GM18517 (cell line): ENCODE results near the gene AKAP7.
"Not testable (repeated sequence)": the region's sequence is repeated elsewhere in the genome, so short reads cannot be mapped to it uniquely, and the experiment has no call there.

ENCODE experiments used
- ATAC-seq: cut with Tn5 transposase; IDR thresholded peaks from one replicate; pipeline ENCODE4 v1.9.1; 2021; ENCODE audit warnings: mild to moderate bottlenecking, moderate library complexity; ENCODE audit not compliant: unreplicated experiment

The AKAP7 gene

GRCh38 chr6:131135244-131136020 lies at the start of gene AKAP7:
TSS of gene AKAP7 (plus strand) at chr6:131135467. CDS start at chr6:131135764, 297 bp downstream.
- peak; percentile 81 for ATAC-seq

- ATAC-seq = not testable (repeated sequence)
Observed at GRCh38 chr6:131090339-131090738, 44.9 kb upstream of the AKAP7 start.

- ATAC-seq = not testable (repeated sequence)
Observed at GRCh38 chr6:131091944-131092343, 43.3 kb upstream of the AKAP7 start.

GRCh38 chr6:131093334-131093733 lies 41.9 kb upstream of the AKAP7 start:
- no peak for ATAC-seq

GRCh38 chr6:131096786-131097185 lies 38.5 kb upstream of the AKAP7 start:
- no peak for ATAC-seq

- ATAC-seq = no peak
Observed at GRCh38 chr6:131101911-131102680, 33.2 kb upstream of the AKAP7 start.

- ATAC-seq = no peak
Observed at GRCh38 chr6:131103296-131103695, 32.0 kb upstream of the AKAP7 start.

GRCh38 chr6:131103901-131104300 lies 31.4 kb upstream of the AKAP7 start:
- no peak for ATAC-seq

- no peak for ATAC-seq
Observed at GRCh38 chr6:131107151-131107550, 28.1 kb upstream of the AKAP7 start.

GRCh38 chr6:131112249-131112648 lies 23.0 kb upstream of the AKAP7 start:
- ATAC-seq = no peak

- ATAC-seq = no peak
Observed at GRCh38 chr6:131115651-131116050, 19.6 kb upstream of the AKAP7 start.

GRCh38 chr6:131116321-131116720 lies 18.9 kb upstream of the AKAP7 start:
- ATAC-seq = no peak

GRCh38 chr6:131116755-131117360 lies 18.4 kb upstream of the AKAP7 start:
- no peak for ATAC-seq

- no peak for ATAC-seq
Observed at GRCh38 chr6:131117878-131118277, 17.4 kb upstream of the AKAP7 start.

GRCh38 chr6:131122007-131122406 lies 13.3 kb upstream of the AKAP7 start:
- ATAC-seq = no peak

- ATAC-seq = no peak
Observed at GRCh38 chr6:131122516-131122915, 12.8 kb upstream of the AKAP7 start.

GRCh38 chr6:131124336-131125071 lies 10.8 kb upstream of the AKAP7 start:
- ATAC-seq = no peak

- ATAC-seq = no peak
Observed at GRCh38 chr6:131125431-131125830, 9.8 kb upstream of the AKAP7 start.

GRCh38 chr6:131129689-131130553 lies 5.3 kb upstream of the AKAP7 start:
- ATAC-seq = no peak

GRCh38 chr6:131130554-131130940 lies 4.7 kb upstream of the AKAP7 start:
- no peak for ATAC-seq
